Measurements from ENCODE around the gene ST6GALNAC6. TPM values are rescaled to one million over a fixed set of nuclear protein-coding genes. Genes with fewer than 3 reads are reported as not detected.

The ST6GALNAC6 gene
- total RNA-seq, 1 donor from 2014 or later, result 31.1 TPM

GRCh38 chr9:127937056-127937387 lies 37.6 kb upstream of the ST6GALNAC6 start:
- H3K4me3 Mint-ChIP-seq (ENCODE audit: low read depth), result peak overlapping the region; percentile 85
- TF ChIP-seq CTCF (IDR thresholded peaks at IDR 0.05; ENCODE audit: unreplicated experiment), result no peak
- no peaks in the 10 kb centered on the region for H3K27me3 Mint-ChIP-seq
- no peak for DNase-seq (ENCODE audit: low spot score, unreplicated experiment)
- H3K27ac Mint-ChIP-seq, result peak overlapping the region; percentile 96
- peaks cover 19% of the 10 kb centered on the region for H3K4me1 Mint-ChIP-seq (ENCODE audit: low read depth)
- no peaks in the 10 kb centered on the region for H3K9me3 Mint-ChIP-seq (ENCODE audit: low read depth)
- H3K36me3 Mint-ChIP-seq (ENCODE audit: insufficient read depth), result peaks cover 6% of the 10 kb centered on the region

GRCh38 chr9:127936347-127936852 lies 37.0 kb upstream of the ST6GALNAC6 start:
- H3K36me3 Mint-ChIP-seq (ENCODE audit: insufficient read depth), result peaks cover 4% of the 10 kb centered on the region
- TF ChIP-seq CTCF (IDR thresholded peaks at IDR 0.05; ENCODE audit: unreplicated experiment), result no peak
- peak overlapping the region; percentile 56 for H3K27ac Mint-ChIP-seq

GRCh38 chr9:127935765-127936221 lies 36.4 kb upstream of the ST6GALNAC6 start:
- Mint-ChIP-seq H3K36me3 (ENCODE audit: insufficient read depth) (peaks cover 4% of the 10 kb centered on the region), H3K27ac (peak overlapping the region; percentile 56)

More at GRCh38 chr9:127936347-127936852, 37.0 kb upstream of the ST6GALNAC6 start:
- Mint-ChIP-seq H3K4me1 (ENCODE audit: low read depth) (peaks cover 19% of the 10 kb centered on the region), H3K4me3 (ENCODE audit: low read depth) (peak overlapping the region; percentile 85), H3K9me3 (ENCODE audit: low read depth) (no peaks in the 10 kb centered on the region), H3K27me3 (peaks cover 3% of the 10 kb centered on the region)
- no peak for DNase-seq (ENCODE audit: low spot score, unreplicated experiment)

GRCh38 chr9:127934986-127935385 lies 35.6 kb upstream of the ST6GALNAC6 start:
- peaks cover 2% of the 10 kb centered on the region for H3K36me3 Mint-ChIP-seq (ENCODE audit: insufficient read depth)
- no peak for DNase-seq (ENCODE audit: low spot score, unreplicated experiment)
- TF ChIP-seq CTCF (IDR thresholded peaks at IDR 0.05; ENCODE audit: unreplicated experiment), result no peak
- H3K27me3 Mint-ChIP-seq, result peaks cover 11% of the 10 kb centered on the region
- no peak overlapping the region for H3K27ac Mint-ChIP-seq
- H3K9me3 Mint-ChIP-seq (ENCODE audit: low read depth), result no peaks in the 10 kb centered on the region
- H3K4me3 Mint-ChIP-seq (ENCODE audit: low read depth), result no peak overlapping the region
- H3K4me1 Mint-ChIP-seq (ENCODE audit: low read depth), result peaks cover 22% of the 10 kb centered on the region

More at GRCh38 chr9:127935765-127936221, 36.4 kb upstream of the ST6GALNAC6 start:
- H3K9me3 Mint-ChIP-seq (ENCODE audit: low read depth), result no peaks in the 10 kb centered on the region
- no peak for TF ChIP-seq CTCF (IDR thresholded peaks at IDR 0.05; ENCODE audit: unreplicated experiment)
- peak overlapping the region; percentile 69 for H3K4me3 Mint-ChIP-seq (ENCODE audit: low read depth)
- H3K27me3 Mint-ChIP-seq, result peaks cover 8% of the 10 kb centered on the region
- DNase-seq (ENCODE audit: low spot score, unreplicated experiment), result no peak
- peaks cover 22% of the 10 kb centered on the region for H3K4me1 Mint-ChIP-seq (ENCODE audit: low read depth)

GRCh38 chr9:127934248-127934647 lies 34.8 kb upstream of the ST6GALNAC6 start:
- Mint-ChIP-seq H3K4me3 (ENCODE audit: low read depth) (peak overlapping the region; percentile 31), H3K9me3 (ENCODE audit: low read depth) (no peaks in the 10 kb centered on the region), H3K36me3 (ENCODE audit: insufficient read depth) (peaks cover 2% of the 10 kb centered on the region), H3K27me3 (peaks cover 19% of the 10 kb centered on the region), H3K27ac (peak overlapping the region; percentile 42), H3K4me1 (ENCODE audit: low read depth) (peaks cover 22% of the 10 kb centered on the region)
- DNase-seq (ENCODE audit: low spot score, unreplicated experiment), result no peak
- TF ChIP-seq CTCF (IDR thresholded peaks at IDR 0.05; ENCODE audit: unreplicated experiment), result no peak
